Heart left ventricle (tissue), 13 donors: ENCODE results near the gene LCN1.

Source experiments
- POLR2A ChIP-seq, 2 donors: fragments of 450-650 bp; IDR thresholded peaks; one replicate each; pipeline ENCODE4 v1.6.1; 2017; ENCODE audit warnings: antibody characterized with exemption in 2 of 2, mild to moderate bottlenecking in 2 of 2, moderate library complexity in 2 of 2
- TF ChIP-seq, protein P1 (sequence below), 12 donors: fragments of 200-600 bp; sonication (generic) in 4 of 12; IDR thresholded peaks; one replicate each; pipeline versions ENCODE4 v1.5.0 to v1.8.0; 2018 to 2022; ENCODE audit warnings: antibody characterized with exemption in 12 of 12, mild to moderate bottlenecking in 5 of 12
- donor health status: ischemic (EF 13 %, LVEDD 7.1; RV severe dilation, severe dysfunction).
- donor health status: DM: no; HTN: yes; CAD: no.
- donor health status: DM: no; HTN: no; CAD: no.
- donor health status: ischemic (EF 25% LVEDD 6.9; RV normal size, moderate dysfunction).
- donor health status: ischemic (EF 25% LVEDD 5.7; RV mildly dilated, moderate dysfunction).
- donor health status: ischemic (EF 35%, LVEDD 5.7; RV mildly dilated, moderate dysfunction).
- donor health status: nonischemic (EF 11% LVEDD 7.7; RV severe dilation, severe dysfunction).
- donor health status: DM: yes; HTN: yes; CAD: no.
- donor health status: PGD.
- donor health status: ischemic (EF 29% LVEDD 5.4; RV normal size, mild dysfunction).
- donor health status: nonischemic (EF 23%, LVEDD 6.1; RV moderate dilation, normal function).

DNA sequence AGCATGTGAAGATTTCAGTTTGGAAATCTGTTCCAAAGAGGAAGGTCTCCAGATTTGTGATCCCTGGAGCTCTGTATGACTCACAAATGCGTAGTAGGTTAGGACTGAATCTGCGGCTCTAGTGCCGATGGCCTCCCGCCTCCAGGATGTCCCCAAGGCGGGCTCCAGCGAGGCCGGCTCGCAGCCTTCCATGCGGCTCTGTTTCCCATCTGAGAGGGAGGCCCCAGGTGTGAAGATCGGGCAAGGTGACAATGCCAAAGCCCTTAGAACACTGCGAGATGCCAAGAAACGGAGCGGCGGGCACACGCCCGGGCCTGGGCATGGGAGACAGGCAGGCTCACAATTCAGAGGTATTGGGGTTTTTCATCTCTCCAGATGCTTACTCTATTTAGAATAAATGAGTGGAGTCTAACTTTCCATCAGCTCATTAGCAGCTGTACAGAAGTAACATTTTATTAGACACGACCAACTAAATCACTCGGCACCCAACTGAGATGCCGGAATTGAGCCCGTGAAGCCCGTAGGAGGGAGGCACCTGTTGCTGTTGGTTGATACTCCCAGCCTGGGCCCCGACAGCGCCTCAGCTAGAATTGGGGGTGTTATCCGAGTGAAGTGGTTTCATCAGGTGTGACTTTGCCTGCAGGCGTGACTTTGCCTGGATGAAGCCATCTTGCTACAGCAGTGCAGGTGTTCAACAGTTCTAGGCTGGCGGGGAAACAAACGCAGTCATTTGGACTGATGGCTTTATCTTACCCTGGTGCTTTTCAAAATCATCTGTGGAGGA lies 28.2 kb upstream of the LCN1 start:
- TF ChIP-seq, protein P1, sequence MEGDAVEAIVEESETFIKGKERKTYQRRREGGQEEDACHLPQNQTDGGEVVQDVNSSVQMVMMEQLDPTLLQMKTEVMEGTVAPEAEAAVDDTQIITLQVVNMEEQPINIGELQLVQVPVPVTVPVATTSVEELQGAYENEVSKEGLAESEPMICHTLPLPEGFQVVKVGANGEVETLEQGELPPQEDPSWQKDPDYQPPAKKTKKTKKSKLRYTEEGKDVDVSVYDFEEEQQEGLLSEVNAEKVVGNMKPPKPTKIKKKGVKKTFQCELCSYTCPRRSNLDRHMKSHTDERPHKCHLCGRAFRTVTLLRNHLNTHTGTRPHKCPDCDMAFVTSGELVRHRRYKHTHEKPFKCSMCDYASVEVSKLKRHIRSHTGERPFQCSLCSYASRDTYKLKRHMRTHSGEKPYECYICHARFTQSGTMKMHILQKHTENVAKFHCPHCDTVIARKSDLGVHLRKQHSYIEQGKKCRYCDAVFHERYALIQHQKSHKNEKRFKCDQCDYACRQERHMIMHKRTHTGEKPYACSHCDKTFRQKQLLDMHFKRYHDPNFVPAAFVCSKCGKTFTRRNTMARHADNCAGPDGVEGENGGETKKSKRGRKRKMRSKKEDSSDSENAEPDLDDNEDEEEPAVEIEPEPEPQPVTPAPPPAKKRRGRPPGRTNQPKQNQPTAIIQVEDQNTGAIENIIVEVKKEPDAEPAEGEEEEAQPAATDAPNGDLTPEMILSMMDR (IDR thresholded peaks at IDR 0.05) = no peak
- TF ChIP-seq POLR2A (IDR thresholded peaks at IDR 0.05) = no peak
